OCI-LY3 (cell line): ENCODE data around the gene PKD1.
"Not testable (repeated sequence)": the region's sequence is repeated elsewhere in the genome, so short reads cannot be mapped to it uniquely, and the experiment has no call there.

Experiments
- CTCF ChIP-seq: fragments of 200-600, 300-600 bp; sonication (generic); IDR thresholded peaks from 2 replicates; pipeline ENCODE4 v1.5.1; 2014; ENCODE audit warnings: antibody characterized with exemption, low read length, low read depth
- EZH2phosphoT487 ChIP-seq: fragments of 200-600 bp; shearing (Covaris generic); IDR thresholded peaks from 2 replicates; pipeline ENCODE4 v1.6.1; 2018; ENCODE audit warnings: antibody characterized with exemption, mixed run types, low read depth

GRCh38 chr16:2114225-2114624, 21.5 kb downstream of the PKD1 start:
- not testable (repeated sequence) for TF ChIP-seq CTCF, EZH2phosphoT487
